BLaER1 (cell line): ENCODE data around the gene ZDHHC11.
"Not testable (repeated sequence)": the region's sequence is repeated elsewhere in the genome, so short reads cannot be mapped to it uniquely, and the experiment has no call there.

Experiments
- H3K27ac ChIP-seq: shearing (Covaris generic); formaldehyde crosslinking; 2 replicates; pipeline ENCODE4 v1.8.1; 2022
- H3K27me3 ChIP-seq: shearing (Covaris generic); formaldehyde crosslinking; 2 replicates; pipeline ENCODE4 v1.8.1; 2022
- H3K36me3 ChIP-seq: shearing (Covaris generic); formaldehyde crosslinking; 2 replicates; pipeline ENCODE4 v1.8.1; 2022
- H3K4me1 ChIP-seq: shearing (Covaris generic); formaldehyde crosslinking; 2 replicates; pipeline ENCODE4 v1.8.1; 2022
- H3K4me2 ChIP-seq: shearing (Covaris generic); formaldehyde crosslinking; 2 replicates; pipeline ENCODE4 v1.8.1; 2022
- H3K4me3 ChIP-seq: shearing (Covaris generic); formaldehyde crosslinking; 2 replicates; pipeline ENCODE4 v1.8.1; 2022
- H3K9ac ChIP-seq: shearing (Covaris generic); formaldehyde crosslinking; 2 replicates; pipeline ENCODE4 v1.8.1; 2022
- H3K9me3 ChIP-seq: shearing (Covaris generic); formaldehyde crosslinking; 2 replicates; pipeline ENCODE4 v1.8.1; 2022
- H4K20me1 ChIP-seq: shearing (Covaris generic); formaldehyde crosslinking; 2 replicates; pipeline ENCODE4 v1.8.1; 2022

ZDHHC11 gene

DNA sequence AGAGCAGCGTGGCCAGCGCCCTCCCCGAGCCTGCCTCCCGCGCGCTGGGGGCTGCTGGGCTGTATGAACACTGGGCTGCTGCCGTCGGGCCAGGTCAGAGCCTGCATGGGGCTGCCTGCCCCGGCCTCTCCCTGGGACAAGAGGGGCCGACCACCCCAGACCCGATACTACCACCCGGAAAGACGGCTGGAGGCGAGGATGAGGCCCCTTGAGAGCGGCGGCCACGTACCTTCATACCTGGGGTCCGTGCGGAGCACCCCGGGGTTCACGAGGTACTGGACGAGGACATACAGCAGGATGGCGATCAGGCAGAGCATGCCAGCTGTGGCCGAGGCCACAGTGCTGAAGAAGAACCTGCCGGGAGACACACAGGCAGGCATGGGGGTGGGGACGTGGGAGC, 7.4 kb downstream of the ZDHHC11 start:
- not testable (repeated sequence) for H3K9ac ChIP-seq, H3K4me2 ChIP-seq, H3K27me3 ChIP-seq, H3K27ac ChIP-seq, H4K20me1 ChIP-seq, H3K4me3 ChIP-seq, H3K9me3 ChIP-seq, H3K36me3 ChIP-seq
- H3K4me1 ChIP-seq = peaks cover 21% of the 10 kb centered on the region

DNA sequence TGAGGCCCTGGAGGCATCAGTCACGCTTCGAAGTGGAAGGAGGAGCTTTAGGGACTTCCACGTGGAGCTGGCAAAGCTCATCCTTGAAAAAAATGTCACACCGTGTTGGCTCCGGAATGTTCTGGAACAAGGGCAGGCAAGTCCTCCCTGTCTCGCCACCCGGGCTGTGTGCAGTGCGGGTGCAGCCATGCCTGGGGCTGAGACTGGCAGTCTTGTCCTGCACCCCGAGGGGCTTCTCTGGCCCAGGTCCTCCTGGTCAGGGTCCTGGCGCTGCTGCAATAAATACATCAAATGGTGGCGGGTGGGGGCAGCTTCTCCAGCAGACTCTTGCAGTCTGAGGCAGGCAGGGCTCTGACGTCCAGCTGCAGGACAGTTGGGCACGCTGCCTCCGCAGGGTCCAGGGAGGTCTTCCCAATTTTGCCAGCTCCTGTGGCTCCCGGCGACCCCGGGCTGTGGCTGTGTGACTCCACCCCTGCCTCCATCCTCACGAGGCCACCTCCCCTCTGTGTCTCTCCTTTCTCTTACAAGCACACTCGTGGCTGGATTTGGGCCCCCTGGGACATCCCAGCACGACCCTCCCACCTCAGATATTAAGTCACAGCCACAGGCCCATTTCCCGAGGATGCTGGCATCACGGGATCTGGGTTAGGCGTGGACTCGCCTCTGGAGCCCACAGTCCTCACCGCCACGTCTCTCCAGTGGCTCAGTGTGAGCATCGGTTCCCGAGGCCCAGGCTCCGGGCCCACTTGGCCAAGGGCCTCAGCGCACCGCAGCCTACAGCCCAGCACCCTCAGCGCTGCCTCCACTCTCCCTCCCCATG, 8.2 kb downstream of the ZDHHC11 start:
- H3K9ac ChIP-seq, H4K20me1 ChIP-seq, H3K9me3 ChIP-seq, H3K27ac ChIP-seq, H3K27me3 ChIP-seq, H3K36me3 ChIP-seq, H3K4me3 ChIP-seq: not testable (repeated sequence)
- Histone ChIP-seq H3K4me1 (peaks cover 29% of the 10 kb centered on the region), H3K4me2 (0 out of 2 replicates have a peak overlapping the region, but pooled peaks have one; percentile 12)

DNA sequence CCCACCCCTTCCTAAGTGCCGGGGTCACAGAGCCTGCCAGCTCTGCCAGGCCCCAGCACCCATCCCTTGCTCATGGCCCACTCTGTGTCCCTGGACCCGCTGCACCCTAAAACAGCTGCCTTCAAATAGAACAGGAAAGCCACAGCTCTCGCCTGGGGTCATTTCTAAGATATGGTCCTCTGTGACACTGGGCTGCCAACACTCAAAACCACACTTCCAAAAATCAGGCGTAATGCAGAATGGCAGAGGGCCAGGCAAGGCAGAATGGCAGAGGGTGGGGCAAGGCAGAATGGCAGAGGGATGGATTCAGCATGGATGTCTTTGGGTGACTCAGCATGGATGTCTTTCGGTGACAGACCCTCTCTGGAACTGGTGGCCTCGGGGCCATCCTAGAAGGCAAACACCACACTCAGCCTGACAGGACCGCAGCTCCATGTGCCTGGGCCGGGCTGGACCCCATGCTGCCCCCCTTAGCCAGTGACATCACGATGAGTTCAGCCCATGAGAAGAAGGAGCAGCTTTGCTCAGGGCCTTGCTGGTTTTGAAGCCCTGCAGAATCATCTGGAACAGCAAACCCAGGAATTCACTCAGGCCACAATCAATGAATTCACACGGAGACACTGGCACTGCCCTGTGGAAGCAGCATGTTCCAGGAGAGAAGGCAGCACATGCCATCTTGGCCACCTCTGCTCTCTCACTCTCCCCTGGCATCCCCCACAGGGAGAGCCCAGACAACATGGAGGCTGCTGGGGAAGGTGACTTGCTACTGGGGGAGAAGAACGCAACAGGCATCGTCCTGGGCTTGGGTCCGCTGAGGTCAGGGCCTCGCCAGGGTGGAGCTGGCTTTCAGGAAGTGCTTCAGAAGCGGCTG, 9.0 kb downstream of the ZDHHC11 start:
- not testable (repeated sequence) for H3K27ac ChIP-seq, H3K27me3 ChIP-seq, H3K4me3 ChIP-seq, H3K9me3 ChIP-seq, H3K36me3 ChIP-seq, H4K20me1 ChIP-seq, H3K9ac ChIP-seq
- H3K4me1 ChIP-seq = peaks cover 37% of the 10 kb centered on the region
- H3K4me2 ChIP-seq = peak overlapping the region; percentile 31

DNA sequence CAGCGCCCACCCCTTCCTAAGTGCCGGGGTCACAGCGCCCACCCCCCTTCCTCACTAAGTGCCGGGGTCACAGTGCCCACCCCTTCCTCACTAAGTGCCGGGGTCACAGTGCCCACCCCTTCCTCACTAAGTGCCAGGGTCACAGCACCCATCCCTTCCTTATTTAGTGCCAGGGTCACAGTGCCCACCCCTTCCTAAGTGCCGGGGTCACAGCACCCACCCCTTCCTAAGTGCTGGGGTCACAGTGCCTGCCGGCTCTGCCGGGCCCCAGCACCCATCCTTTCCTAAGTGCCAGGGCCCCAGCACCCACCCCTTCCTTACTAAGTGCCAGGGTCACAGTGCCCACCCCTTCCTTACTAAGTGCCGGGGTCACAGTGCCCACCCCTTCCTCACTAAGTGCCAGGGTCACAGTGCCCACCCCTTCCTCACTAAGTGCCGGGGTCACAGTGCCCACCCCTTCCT, 9.8 kb downstream of the ZDHHC11 start:
- H3K4me3 ChIP-seq, H3K9me3 ChIP-seq, H3K36me3 ChIP-seq, H3K4me2 ChIP-seq, H4K20me1 ChIP-seq, H3K9ac ChIP-seq, H3K27ac ChIP-seq, H3K27me3 ChIP-seq: not testable (repeated sequence)
- peaks cover 45% of the 10 kb centered on the region for H3K4me1 ChIP-seq

DNA sequence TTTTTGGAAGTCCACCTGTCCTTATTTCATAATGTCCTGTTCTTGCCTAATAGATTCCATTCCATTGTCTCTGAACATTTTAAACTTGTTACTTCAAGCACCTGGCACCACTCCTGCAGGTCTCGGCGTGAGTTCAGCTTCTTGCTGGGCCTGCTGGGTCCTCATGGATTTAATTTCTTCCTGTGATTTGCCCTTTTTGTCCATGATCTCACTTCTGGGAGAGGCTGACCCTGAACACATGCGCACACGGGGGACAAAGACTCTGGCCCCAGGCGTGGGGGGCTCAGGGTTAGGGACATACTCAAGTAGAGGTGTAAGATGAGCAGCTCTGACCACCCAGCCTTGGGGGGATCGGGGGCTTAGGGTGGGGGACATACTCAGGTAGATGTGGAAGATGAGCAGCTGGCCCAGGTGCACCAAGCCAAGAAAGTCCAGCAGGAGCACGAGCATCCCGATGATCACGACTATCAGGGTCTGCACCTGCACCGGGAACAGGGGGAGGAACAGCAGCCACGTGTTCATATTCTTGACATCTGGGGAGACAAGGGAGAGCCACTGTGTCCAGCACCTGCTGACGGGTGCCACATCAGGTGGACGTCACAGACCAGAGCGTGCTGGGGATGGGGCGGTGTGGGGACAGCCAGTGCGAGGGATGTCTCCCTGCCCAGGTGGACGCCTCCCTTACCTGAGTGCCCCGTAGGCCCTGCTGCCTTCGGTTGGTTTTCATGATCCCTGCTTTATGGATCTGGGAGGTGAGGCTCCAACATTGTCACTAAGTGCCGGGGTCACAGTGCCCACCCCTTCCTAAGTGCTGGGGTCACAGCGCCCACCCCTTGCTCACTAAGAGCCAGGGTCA, 10.4 kb downstream of the ZDHHC11 start:
- H3K4me3 ChIP-seq, H3K27me3 ChIP-seq, H3K27ac ChIP-seq, H3K9me3 ChIP-seq, H3K9ac ChIP-seq, H3K4me2 ChIP-seq, H4K20me1 ChIP-seq, H3K36me3 ChIP-seq: not testable (repeated sequence)
- H3K4me1 ChIP-seq = peaks cover 47% of the 10 kb centered on the region

DNA sequence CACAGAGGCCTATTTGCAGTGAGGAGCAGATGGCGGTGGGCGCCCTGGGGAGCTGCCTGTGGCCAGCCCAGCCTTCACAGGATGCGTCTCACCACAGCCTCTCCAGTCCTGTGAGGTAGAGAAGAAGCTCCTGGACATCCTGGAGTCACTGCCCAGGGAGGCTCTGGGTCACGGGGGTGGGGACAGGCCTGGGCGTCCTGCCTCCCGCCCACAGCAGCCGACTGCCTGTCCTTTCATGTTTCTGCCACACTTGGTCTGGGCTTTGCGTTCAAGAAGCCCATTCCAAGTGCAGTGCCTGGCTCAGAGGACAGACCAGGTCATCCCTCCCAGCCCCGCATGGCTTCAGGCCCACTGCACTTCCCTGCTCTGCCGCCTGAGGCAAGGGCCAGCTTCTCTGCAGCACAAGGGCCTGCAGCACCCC, 12.3 kb downstream of the ZDHHC11 start:
- not testable (repeated sequence) for H3K9ac ChIP-seq, H4K20me1 ChIP-seq, H3K36me3 ChIP-seq, H3K27me3 ChIP-seq, H3K4me3 ChIP-seq, H3K9me3 ChIP-seq
- peak overlapping the region; percentile 78 for H3K4me2 ChIP-seq
- H3K27ac ChIP-seq = peak overlapping the region; percentile 52; the same call in 1 of the 2 replicates
- H3K4me1 ChIP-seq = peaks cover 58% of the 10 kb centered on the region

DNA sequence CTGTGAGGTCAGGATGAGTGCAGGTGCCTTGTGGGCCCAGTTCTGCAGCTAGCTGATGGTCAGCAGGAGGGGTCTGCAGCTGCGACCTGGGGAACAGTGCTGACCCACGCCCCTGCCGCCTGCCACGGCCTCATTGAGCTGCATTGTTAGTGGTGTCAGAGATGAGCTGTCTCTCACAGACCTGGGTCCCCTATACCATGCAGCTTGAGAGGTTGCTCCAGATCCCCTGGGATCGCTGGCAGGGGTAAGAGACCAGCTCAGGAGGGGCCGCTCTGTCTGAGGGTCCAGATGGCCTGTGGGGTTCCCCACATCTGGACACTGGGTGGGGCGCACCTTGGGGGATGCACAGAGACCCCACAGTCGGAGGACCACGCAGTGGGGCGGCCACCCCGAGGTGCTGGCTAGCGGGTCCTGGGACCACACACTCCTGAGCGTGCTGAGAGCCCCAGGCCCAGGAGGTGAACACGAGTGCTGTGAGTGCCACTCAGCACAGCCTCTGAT, 13.1 kb downstream of the ZDHHC11 start:
- not testable (repeated sequence) for H3K36me3 ChIP-seq, H3K4me3 ChIP-seq, H4K20me1 ChIP-seq, H3K9me3 ChIP-seq, H3K27me3 ChIP-seq
- peaks cover 57% of the 10 kb centered on the region for H3K4me1 ChIP-seq
- peak overlapping the region; percentile 78 for H3K4me2 ChIP-seq
- 0 out of 2 replicates have a peak overlapping the region, but pooled peaks have one; percentile 22 for H3K9ac ChIP-seq
- H3K27ac ChIP-seq = peak overlapping the region; percentile 43; the same call in 1 of the 2 replicates

DNA sequence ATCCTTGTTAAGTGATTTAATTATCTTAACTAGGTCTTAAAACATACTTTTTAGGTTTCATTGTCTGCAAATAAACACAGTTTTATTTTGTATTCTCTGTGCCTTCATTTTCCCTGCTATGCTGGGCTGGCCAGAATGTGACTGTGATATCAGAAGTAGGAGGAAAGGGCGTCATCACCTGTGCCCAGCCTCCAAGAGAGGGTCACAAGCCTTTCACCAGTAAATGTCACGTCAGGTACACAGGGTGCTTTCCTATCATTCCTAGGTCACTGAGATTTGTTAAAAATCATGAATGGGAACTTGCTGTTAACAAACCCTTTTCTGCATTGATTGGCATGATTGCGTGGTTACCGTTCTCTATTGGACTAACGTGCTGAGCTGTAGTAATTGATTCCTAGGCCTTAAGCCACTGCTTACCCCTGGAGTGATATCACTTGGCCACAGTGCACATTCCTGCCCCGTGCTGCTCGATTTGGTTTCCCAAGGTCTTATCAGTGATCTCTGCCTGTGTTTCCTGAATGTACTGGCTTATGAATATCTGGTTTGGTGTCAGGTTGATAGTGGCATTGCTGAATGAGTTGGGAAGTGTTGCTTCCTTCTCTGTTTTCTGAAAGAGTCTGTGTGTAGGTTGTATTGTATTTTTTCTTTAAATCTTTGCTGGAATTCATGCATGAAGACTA, 14.7 kb downstream of the ZDHHC11 start:
- not testable (repeated sequence) for H3K27ac ChIP-seq, H3K36me3 ChIP-seq, H4K20me1 ChIP-seq, H3K27me3 ChIP-seq, H3K9me3 ChIP-seq, H3K9ac ChIP-seq, H3K4me3 ChIP-seq
- Histone ChIP-seq H3K4me2 (peak overlapping the region; percentile 4; the same call in 1 of the 2 replicates), H3K4me1 (peaks cover 42% of the 10 kb centered on the region)

DNA sequence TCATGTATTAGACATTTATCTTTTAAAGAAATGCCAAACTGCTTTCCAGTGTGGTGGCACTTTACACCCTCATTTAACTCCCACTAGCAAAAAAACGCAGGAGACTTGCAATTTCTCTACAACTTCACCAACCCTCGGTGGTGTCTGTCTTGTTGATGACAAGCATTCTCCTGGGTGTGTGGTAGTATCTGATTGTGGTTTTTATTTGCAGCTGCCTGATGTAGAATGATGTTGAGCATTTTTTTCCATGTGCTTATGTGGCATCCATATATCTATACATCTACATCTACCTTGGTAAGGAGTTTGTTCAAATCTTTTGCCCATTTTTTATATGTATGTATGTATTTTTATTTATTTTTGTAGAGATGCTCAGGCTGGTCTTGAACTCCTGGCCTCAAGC, 16.8 kb downstream of the ZDHHC11 start:
- H3K4me3 ChIP-seq, H3K9me3 ChIP-seq, H3K36me3 ChIP-seq, H3K27me3 ChIP-seq, H3K9ac ChIP-seq, H4K20me1 ChIP-seq, H3K27ac ChIP-seq: not testable (repeated sequence)
- Histone ChIP-seq H3K4me2 (peak overlapping the region; percentile 36), H3K4me1 (peaks cover 42% of the 10 kb centered on the region)

DNA sequence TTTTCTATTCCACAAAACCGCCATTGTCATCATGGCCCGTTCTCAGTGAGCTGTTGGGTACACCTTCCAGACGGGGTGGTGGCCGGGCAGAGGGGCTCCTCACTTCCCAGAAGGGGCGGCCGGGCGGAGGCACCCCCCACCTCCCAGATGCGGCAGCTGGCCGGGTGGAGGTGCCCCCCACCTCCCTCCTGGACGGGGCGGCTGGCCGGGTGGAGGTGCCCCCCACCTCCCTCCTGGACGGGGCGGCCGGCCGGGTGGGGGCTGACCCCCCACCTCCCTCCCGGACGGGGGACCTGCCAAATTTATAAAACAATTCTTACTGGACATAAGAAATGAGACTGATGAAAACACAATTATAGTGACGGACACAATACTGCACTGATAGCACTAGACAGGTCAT, 22.6 kb downstream of the ZDHHC11 start:
- H3K27ac ChIP-seq, H3K27me3 ChIP-seq, H3K4me3 ChIP-seq, H3K4me2 ChIP-seq, H3K9me3 ChIP-seq, H3K4me1 ChIP-seq, H4K20me1 ChIP-seq, H3K9ac ChIP-seq: not testable (repeated sequence)
- H3K36me3 ChIP-seq = peaks cover 16% of the 10 kb centered on the region; the same call in 1 of the 2 replicates

DNA sequence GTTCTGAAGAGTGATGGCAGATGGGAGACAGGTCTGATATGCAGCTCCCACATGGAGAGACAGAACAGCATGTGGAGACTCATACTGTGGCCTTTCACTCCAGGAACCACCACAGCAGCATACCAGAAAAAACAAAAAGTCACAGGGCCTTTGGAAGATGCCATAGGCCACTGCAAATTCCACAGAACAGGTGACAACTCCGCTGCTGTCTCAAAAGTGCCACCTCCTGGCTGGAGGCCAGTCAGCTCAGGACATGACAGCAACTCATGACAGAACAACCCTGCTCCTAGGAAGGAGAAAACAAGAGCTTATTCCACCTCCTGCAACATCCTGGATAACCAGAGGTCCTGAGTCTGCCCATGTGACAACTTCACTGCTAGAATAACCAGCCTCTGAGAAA, 25.2 kb downstream of the ZDHHC11 start:
- not testable (repeated sequence) for H3K27me3 ChIP-seq, H3K9me3 ChIP-seq, H3K4me2 ChIP-seq, H3K4me1 ChIP-seq, H3K27ac ChIP-seq, H3K9ac ChIP-seq, H3K4me3 ChIP-seq, H4K20me1 ChIP-seq
- H3K36me3 ChIP-seq = peaks cover 18% of the 10 kb centered on the region; the same call in 1 of the 2 replicates
